Measurements from ENCODE around the gene MRPS12. TPM values are rescaled to one million over a fixed set of nuclear protein-coding genes. Genes with fewer than 3 reads are reported as not detected.
"Not testable (repeated sequence)": the region's sequence is repeated elsewhere in the genome, so short reads cannot be mapped to it uniquely, and the experiment has no call there.

MRPS12 gene
- total RNA-seq, 2 donors from 2014 or later, result 16.6 to 16.8 TPM

DNA sequence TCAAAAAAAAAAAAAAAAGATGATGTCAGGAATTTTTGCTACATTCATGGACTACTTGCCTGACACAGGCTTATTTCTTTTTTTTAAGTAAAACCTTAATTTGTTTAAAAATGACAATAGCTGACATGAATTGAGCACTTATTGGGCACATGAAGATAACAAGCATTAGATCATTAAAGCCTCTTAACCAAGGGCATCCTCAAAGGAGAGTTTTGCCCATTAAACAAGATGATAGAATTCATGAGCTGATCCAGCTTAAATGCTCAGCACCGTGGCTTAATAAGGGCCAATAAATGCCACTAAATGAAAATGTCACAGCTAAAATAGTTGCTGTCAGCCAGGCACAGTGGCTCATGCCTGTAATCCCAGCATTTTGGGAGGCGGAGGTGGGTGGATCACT, 25.5 kb downstream of the MRPS12 start:
- no peak for ATAC-seq
- intact Hi-C loops (cut with DNase I), result no loop called here
- Histone ChIP-seq H3K27me3 (no peaks in the 10 kb centered on the region), H3K4me1 (peaks cover 10% of the 10 kb centered on the region), H3K36me3 (replicated peaks in 1 of 2; ENCODE audit: insufficient read depth in 1 of 2, low read depth in 2 of 2) (no peaks in the 10 kb centered on the region), H3K4me3 (no peak overlapping the region), H3K27ac (no peak overlapping the region), H3K9me3 (no peaks in the 10 kb centered on the region)
- WGBS, 2 donors, result 86 to 90% methylated on average over 2 of the region's 2 CpGs
- no peak for DNase-seq
- TF ChIP-seq, protein P1, sequence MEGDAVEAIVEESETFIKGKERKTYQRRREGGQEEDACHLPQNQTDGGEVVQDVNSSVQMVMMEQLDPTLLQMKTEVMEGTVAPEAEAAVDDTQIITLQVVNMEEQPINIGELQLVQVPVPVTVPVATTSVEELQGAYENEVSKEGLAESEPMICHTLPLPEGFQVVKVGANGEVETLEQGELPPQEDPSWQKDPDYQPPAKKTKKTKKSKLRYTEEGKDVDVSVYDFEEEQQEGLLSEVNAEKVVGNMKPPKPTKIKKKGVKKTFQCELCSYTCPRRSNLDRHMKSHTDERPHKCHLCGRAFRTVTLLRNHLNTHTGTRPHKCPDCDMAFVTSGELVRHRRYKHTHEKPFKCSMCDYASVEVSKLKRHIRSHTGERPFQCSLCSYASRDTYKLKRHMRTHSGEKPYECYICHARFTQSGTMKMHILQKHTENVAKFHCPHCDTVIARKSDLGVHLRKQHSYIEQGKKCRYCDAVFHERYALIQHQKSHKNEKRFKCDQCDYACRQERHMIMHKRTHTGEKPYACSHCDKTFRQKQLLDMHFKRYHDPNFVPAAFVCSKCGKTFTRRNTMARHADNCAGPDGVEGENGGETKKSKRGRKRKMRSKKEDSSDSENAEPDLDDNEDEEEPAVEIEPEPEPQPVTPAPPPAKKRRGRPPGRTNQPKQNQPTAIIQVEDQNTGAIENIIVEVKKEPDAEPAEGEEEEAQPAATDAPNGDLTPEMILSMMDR (IDR thresholded peaks at IDR 0.05), result no peak
- TF ChIP-seq POLR2A (IDR thresholded peaks at IDR 0.05), result no peak

DNA sequence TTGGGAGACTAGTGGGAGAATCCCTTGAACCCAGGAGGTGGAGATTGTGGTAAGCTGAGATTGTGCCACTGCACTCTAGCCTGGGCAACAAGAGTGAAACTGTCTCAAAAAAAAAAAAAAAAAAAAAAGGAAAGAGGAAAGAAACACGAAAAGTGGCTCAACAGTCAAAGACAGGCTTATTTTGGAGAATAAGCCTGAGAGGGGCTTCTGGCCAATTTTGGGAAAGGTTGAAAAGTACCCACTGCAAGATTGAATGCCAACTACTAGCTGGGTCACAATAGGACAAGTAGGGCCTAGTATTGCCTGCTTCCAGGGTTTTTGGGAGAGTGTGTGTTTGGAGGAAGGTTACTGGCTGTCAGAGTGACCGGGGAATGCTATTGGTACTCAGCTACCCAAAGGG, 27.6 kb downstream of the MRPS12 start:
- Histone ChIP-seq H3K27me3 (no peaks in the 10 kb centered on the region), H3K27ac (no peak overlapping the region), H3K4me1 (peaks cover 7% of the 10 kb centered on the region), H3K36me3 (replicated peaks in 1 of 2; ENCODE audit: insufficient read depth in 1 of 2, low read depth in 2 of 2) (no peaks in the 10 kb centered on the region), H3K9me3 (no peaks in the 10 kb centered on the region), H3K4me3 (no peak overlapping the region)
- DNase-seq (no peak), ATAC-seq (no peak)
- WGBS, 2 donors, result 93 to 97% methylated on average over 2 of the region's 2 CpGs
- intact Hi-C loops (cut with DNase I), result no loop called here
- TF ChIP-seq, protein P1 (IDR thresholded peaks at IDR 0.05), result no peak
- no peak for TF ChIP-seq POLR2A (IDR thresholded peaks at IDR 0.05)

DNA sequence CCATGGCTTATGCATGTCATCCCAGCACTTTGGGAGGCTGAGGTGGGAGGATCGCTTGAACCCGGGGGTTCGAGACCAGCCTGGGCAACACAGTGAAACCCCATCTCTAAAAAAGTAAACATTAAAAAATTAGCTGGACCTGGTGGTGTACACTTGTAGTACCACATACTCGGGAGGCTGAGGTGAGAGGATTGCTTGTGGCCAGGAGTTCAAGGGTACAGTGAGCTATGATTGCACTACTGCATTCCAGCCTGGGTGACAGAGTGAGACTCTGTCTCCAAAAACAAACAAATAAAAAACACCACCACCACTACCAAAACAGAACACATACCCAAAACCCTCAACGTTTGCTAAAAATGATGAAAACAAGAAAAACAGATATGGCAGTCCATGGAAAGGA, 28.9 kb downstream of the MRPS12 start:
- Histone ChIP-seq H3K27me3 (no peaks in the 10 kb centered on the region), H3K4me3 (no peak overlapping the region), H3K27ac (no peak overlapping the region), H3K36me3 (replicated peaks in 1 of 2; ENCODE audit: insufficient read depth in 1 of 2, low read depth in 2 of 2) (no peaks in the 10 kb centered on the region), H3K9me3 (no peaks in the 10 kb centered on the region), H3K4me1 (peaks cover 4% of the 10 kb centered on the region)
- WGBS, 2 donors, result 81 to 84% methylated on average over 5 of the region's 5 CpGs
- DNase-seq, result no peak
- intact Hi-C loops (cut with DNase I), result no loop called here
- TF ChIP-seq POLR2A (IDR thresholded peaks at IDR 0.05), result no peak
- TF ChIP-seq, protein P1 (IDR thresholded peaks at IDR 0.05), result no peak
- no peak for ATAC-seq

DNA sequence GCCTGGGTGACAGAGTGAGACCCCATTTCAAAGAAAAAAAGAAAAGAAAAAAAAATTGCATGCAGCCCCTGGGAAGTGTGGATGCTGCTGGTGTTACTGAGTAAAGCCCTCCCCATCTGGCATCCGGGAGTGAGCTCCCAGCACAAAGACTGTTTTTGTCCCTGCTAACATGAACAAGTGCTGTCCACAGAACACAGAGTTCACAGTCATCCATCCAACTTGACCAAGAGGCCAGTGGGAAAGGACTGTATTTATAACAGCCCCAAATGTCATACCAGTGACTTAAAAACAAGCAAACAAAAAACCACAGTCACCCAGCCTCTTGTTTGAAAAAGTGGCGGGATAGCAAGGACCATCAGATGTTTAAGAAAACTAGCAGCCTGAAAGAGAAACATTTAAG, 34.0 kb downstream of the MRPS12 start:
- no peaks in the 10 kb centered on the region for H3K36me3 ChIP-seq (replicated peaks in 1 of 2; ENCODE audit: insufficient read depth in 1 of 2, low read depth in 2 of 2)
- no peak overlapping the region for H3K4me3 ChIP-seq
- 83 to 100% methylated on average over 2 of the region's 2 CpGs for WGBS, 2 donors
- no peak for TF ChIP-seq POLR2A (IDR thresholded peaks at IDR 0.05)
- TF ChIP-seq, protein P1 (IDR thresholded peaks at IDR 0.05), result no peak
- peaks cover 4% of the 10 kb centered on the region for H3K4me1 ChIP-seq
- ATAC-seq (no peak), DNase-seq (no peak)
- H3K9me3 ChIP-seq, result no peaks in the 10 kb centered on the region
- H3K27me3 ChIP-seq, result no peaks in the 10 kb centered on the region
- intact Hi-C loops (cut with DNase I), result no loop called here
- H3K27ac ChIP-seq, result no peak overlapping the region

DNA sequence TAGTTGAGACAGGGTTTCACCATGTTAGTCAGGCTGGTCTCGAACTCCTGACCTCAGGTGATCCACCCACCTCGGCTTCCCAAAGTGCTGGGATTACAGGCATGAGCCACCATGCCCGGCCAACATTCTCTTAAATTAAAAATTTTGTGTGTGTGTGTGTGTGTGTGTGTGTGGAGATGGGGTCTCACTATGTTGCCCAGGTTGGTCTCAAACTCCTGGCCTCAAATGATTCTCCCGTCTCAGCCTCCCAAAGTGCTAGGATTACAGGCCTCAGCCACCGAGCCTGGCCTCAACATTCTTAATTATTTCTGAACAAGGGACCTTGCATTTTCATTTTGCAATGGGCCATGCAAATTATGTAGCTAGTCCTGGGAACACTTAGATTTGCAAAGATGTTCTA, 35.4 kb downstream of the MRPS12 start:
- H3K27me3 ChIP-seq; DNase-seq; ATAC-seq; H3K4me1 ChIP-seq; H3K27ac ChIP-seq; H3K4me3 ChIP-seq; H3K36me3 ChIP-seq (replicated peaks in 1 of 2; ENCODE audit: insufficient read depth in 1 of 2, low read depth in 2 of 2); intact Hi-C loops (cut with DNase I); H3K9me3 ChIP-seq: not testable (repeated sequence)
- 93 to 97% methylated on average over 5 of the region's 5 CpGs for WGBS, 2 donors
